ENCODE results near the gene TRAPPC11. TPM values are rescaled to one million over a fixed set of nuclear protein-coding genes. Genes with fewer than 3 reads are reported as not detected.
"Not testable (repeated sequence)": the region's sequence is repeated elsewhere in the genome, so short reads cannot be mapped to it uniquely, and the experiment has no call there.

TRAPPC11 gene
- total and polyA plus RNA-seq, 4 donors = 7.4 to 44.6 (median 24.3) TPM

DNA sequence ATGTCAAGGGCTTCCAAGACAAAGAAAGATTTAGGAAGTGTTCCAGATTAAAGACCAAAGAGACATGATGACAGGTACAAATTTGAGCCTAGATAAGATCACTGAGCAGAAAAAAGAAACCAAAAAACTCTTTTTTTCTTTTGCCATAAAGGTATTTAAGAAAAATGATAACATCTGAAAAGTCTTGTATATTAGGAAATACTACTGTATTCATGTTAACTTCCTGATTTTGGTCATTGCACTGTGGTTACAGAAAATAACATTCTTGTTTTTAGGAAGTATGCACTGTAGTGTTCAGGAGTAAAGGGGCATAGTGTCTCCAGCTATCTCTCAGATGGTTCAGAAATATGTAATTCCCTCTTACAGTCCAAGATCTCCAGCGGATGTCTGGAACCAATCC lies 37.2 kb upstream of the TRAPPC11 start:
- H3K27ac ChIP-seq (ENCODE audit: low read depth in 1 of 2, low read length in 2 of 2) = no peak overlapping the region
- no peak for DNase-seq
- no peaks in the 10 kb centered on the region for H3K36me3 ChIP-seq (ENCODE audit: control insufficient read depth in 1 of 2, insufficient read depth in 2 of 2, low read length in 1 of 2)
- 69 to 74% methylated on average over 1 of the region's 1 CpG for WGBS, 2 donors
- H3K27me3 ChIP-seq (ENCODE audit: control insufficient read depth in 1 of 2, insufficient read depth in 2 of 2, low read length in 1 of 2) = no peaks in the 10 kb centered on the region
- ATAC-seq (ENCODE audit: low FRiP score) = no peak
- H3K4me1 ChIP-seq (ENCODE audit: control insufficient read depth in 1 of 2, insufficient read depth in 2 of 2, low read length in 2 of 2) = no peaks in the 10 kb centered on the region
- intact Hi-C loops (cut with DNase I) = no loop called here
- H3K9me3 ChIP-seq (ENCODE audit: control insufficient read depth, low read length) = no peaks in the 10 kb centered on the region
- no peak overlapping the region for H3K4me3 ChIP-seq (ENCODE audit: low read length in 2 of 2)

DNA sequence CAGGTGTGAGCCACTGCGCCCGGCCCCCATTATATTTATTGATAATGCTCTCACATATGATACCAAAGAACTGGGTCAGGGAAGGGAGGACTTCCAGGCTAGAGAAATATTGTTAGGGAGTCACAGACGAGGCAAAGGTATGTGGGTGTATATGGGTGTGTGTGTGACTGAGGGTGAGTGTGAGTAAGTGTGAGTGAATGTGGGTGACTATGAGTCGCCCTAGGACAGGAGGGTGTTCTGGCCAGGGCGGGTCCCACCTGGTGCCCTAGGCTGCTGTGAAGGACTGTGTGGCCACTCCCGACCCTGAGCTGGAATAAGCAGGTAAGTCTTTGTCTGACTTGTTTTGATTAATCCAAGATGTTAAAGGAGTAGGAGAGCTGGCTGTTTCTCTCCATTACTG lies 34.5 kb upstream of the TRAPPC11 start:
- WGBS, 2 donors = 90 to 91% methylated on average over 6 of the region's 6 CpGs
- no peak for ATAC-seq (ENCODE audit: low FRiP score)

DNA sequence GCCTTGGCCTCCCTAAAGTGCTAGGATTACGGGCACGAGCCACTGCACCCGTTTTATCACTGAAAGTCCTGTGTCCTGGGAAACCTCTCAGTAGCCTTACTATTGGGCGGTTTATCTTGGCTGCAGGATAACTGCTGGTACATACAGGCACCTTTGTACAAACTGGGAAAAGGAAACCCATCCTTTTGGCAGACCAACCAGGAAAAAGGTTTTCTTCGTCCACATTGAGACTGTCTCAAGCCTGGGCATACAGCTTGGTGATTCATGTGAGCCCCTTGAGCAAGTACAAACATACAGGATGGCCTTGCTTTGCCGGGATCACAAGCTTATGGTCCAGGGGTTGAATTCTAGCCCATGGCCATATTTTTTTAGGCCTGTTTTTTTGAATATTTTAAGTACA lies 32.9 kb upstream of the TRAPPC11 start:
- DNase-seq (no peak), ATAC-seq (ENCODE audit: low FRiP score) (no peak)
- Histone ChIP-seq H3K4me1 (ENCODE audit: control insufficient read depth in 1 of 2, insufficient read depth in 2 of 2, low read length in 2 of 2) (no peaks in the 10 kb centered on the region), H3K9me3 (ENCODE audit: control insufficient read depth, low read length) (no peaks in the 10 kb centered on the region), H3K36me3 (ENCODE audit: control insufficient read depth in 1 of 2, insufficient read depth in 2 of 2, low read length in 1 of 2) (no peaks in the 10 kb centered on the region), H3K4me3 (ENCODE audit: low read length in 2 of 2) (no peak overlapping the region), H3K27me3 (ENCODE audit: control insufficient read depth in 1 of 2, insufficient read depth in 2 of 2, low read length in 1 of 2) (no peaks in the 10 kb centered on the region), H3K27ac (ENCODE audit: low read depth in 1 of 2, low read length in 2 of 2) (no peak overlapping the region)
- intact Hi-C loops (cut with DNase I) = no loop called here
- WGBS, 2 donors = 87 to 88% methylated on average over 6 of the region's 6 CpGs

More for the DNA sequence above, 34.5 kb upstream of the TRAPPC11 start:
- no peaks in the 10 kb centered on the region for H3K27me3 ChIP-seq (ENCODE audit: control insufficient read depth in 1 of 2, insufficient read depth in 2 of 2, low read length in 1 of 2)
- H3K4me1 ChIP-seq (ENCODE audit: control insufficient read depth in 1 of 2, insufficient read depth in 2 of 2, low read length in 2 of 2) = no peaks in the 10 kb centered on the region
- no peak for DNase-seq
- H3K27ac ChIP-seq (ENCODE audit: low read depth in 1 of 2, low read length in 2 of 2) = no peak overlapping the region
- no peaks in the 10 kb centered on the region for H3K36me3 ChIP-seq (ENCODE audit: control insufficient read depth in 1 of 2, insufficient read depth in 2 of 2, low read length in 1 of 2)
- intact Hi-C loops (cut with DNase I) = no loop called here
- H3K9me3 ChIP-seq (ENCODE audit: control insufficient read depth, low read length) = no peaks in the 10 kb centered on the region
- no peak overlapping the region for H3K4me3 ChIP-seq (ENCODE audit: low read length in 2 of 2)

GRCh38 chr4:183627286-183627685 lies 31.8 kb upstream of the TRAPPC11 start:
- intact Hi-C loops (cut with DNase I); DNase-seq; H3K27me3 ChIP-seq (ENCODE audit: control insufficient read depth in 1 of 2, insufficient read depth in 2 of 2, low read length in 1 of 2); ATAC-seq (ENCODE audit: low FRiP score); H3K27ac ChIP-seq (ENCODE audit: low read depth in 1 of 2, low read length in 2 of 2); H3K36me3 ChIP-seq (ENCODE audit: control insufficient read depth in 1 of 2, insufficient read depth in 2 of 2, low read length in 1 of 2); H3K4me3 ChIP-seq (ENCODE audit: low read length in 2 of 2); H3K4me1 ChIP-seq (ENCODE audit: control insufficient read depth in 1 of 2, insufficient read depth in 2 of 2, low read length in 2 of 2); H3K9me3 ChIP-seq (ENCODE audit: control insufficient read depth, low read length): not testable (repeated sequence)
- WGBS, 2 donors = 90 to 94% methylated on average over 5 of the region's 5 CpGs

GRCh38 chr4:183627979-183628588 lies 31.0 kb upstream of the TRAPPC11 start:
- no peaks in the 10 kb centered on the region for H3K4me1 ChIP-seq (ENCODE audit: control insufficient read depth in 1 of 2, insufficient read depth in 2 of 2, low read length in 2 of 2)
- intact Hi-C loops (cut with DNase I) = no loop called here
- no peak overlapping the region for H3K4me3 ChIP-seq (ENCODE audit: low read length in 2 of 2)
- H3K36me3 ChIP-seq (ENCODE audit: control insufficient read depth in 1 of 2, insufficient read depth in 2 of 2, low read length in 1 of 2) = no peaks in the 10 kb centered on the region
- ATAC-seq (ENCODE audit: low FRiP score) = no peak
- 89 to 94% methylated on average over 12 of the region's 12 CpGs for WGBS, 2 donors
- no peaks in the 10 kb centered on the region for H3K9me3 ChIP-seq (ENCODE audit: control insufficient read depth, low read length)
- H3K27ac ChIP-seq (ENCODE audit: low read depth in 1 of 2, low read length in 2 of 2) = no peak overlapping the region
- DNase-seq = no peak
- no peaks in the 10 kb centered on the region for H3K27me3 ChIP-seq (ENCODE audit: control insufficient read depth in 1 of 2, insufficient read depth in 2 of 2, low read length in 1 of 2)

DNA sequence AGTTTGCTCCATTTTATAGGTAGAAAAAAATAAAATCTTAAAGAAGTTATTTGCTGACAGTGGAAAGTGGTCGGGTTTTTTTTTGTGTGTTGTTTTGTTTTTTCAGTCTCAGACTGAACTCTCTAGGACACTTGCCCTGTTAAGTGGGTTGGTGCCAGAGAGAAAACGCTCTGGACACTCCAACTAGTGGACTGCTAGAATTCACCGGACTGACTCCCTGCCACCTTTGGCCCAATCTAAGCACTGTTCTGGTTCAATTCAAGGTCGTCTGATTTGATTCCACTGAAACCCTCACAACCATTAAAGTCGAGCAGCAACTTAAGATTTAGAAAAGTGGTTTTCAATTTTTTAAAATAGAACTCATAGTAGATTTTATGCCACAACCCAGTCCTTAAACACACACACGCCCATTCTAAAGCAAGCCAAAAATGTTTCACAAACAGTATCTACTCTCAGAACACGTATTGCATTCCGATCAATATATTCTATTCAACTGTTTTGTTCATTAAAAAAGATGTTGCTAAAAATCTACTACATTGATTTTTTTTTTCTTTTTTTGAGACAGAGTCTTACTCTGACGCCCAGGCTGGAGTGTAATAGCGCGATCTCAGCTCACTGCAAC lies 27.4 kb upstream of the TRAPPC11 start:
- H3K4me1 ChIP-seq (ENCODE audit: control insufficient read depth in 1 of 2, insufficient read depth in 2 of 2, low read length in 2 of 2) = no peaks in the 10 kb centered on the region
- no peaks in the 10 kb centered on the region for H3K27me3 ChIP-seq (ENCODE audit: control insufficient read depth in 1 of 2, insufficient read depth in 2 of 2, low read length in 1 of 2)
- WGBS, 2 donors = 54 to 56% methylated on average over 11 of the region's 11 CpGs
- H3K4me3 ChIP-seq (ENCODE audit: low read length in 2 of 2) = no peak overlapping the region
- ATAC-seq (ENCODE audit: low FRiP score) = peak; percentile 56
- H3K9me3 ChIP-seq (ENCODE audit: control insufficient read depth, low read length) = no peaks in the 10 kb centered on the region
- no peak overlapping the region for H3K27ac ChIP-seq (ENCODE audit: low read depth in 1 of 2, low read length in 2 of 2)
- no peak for DNase-seq
- intact Hi-C loops (cut with DNase I) = no loop called here
- H3K36me3 ChIP-seq (ENCODE audit: control insufficient read depth in 1 of 2, insufficient read depth in 2 of 2, low read length in 1 of 2) = no peaks in the 10 kb centered on the region

DNA sequence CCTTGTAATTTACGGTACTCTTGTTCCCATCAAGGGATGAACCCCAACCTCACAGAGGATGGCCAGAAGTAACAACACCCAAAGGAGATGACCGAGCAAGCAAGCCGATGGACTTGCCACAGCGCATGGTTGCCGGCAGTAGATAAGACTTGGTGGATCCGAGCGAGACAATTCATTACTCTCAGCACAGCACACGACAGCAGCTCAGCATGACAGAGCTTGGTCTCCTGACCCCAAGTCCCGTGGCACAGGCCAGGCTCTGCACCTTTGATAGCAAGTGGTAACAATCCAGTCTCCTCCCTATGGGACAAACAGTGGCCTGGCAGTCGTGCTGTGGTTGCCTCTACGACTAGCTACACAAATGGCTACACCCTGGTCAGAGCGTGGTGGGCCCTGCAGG lies 26.4 kb upstream of the TRAPPC11 start:
- no peak for ATAC-seq (ENCODE audit: low FRiP score)
- Histone ChIP-seq H3K27ac (ENCODE audit: low read depth in 1 of 2, low read length in 2 of 2) (no peak overlapping the region), H3K36me3 (ENCODE audit: control insufficient read depth in 1 of 2, insufficient read depth in 2 of 2, low read length in 1 of 2) (no peaks in the 10 kb centered on the region), H3K4me3 (ENCODE audit: low read length in 2 of 2) (no peak overlapping the region), H3K4me1 (ENCODE audit: control insufficient read depth in 1 of 2, insufficient read depth in 2 of 2, low read length in 2 of 2) (no peaks in the 10 kb centered on the region), H3K27me3 (ENCODE audit: control insufficient read depth in 1 of 2, insufficient read depth in 2 of 2, low read length in 1 of 2) (no peaks in the 10 kb centered on the region), H3K9me3 (ENCODE audit: control insufficient read depth, low read length) (no peaks in the 10 kb centered on the region)
- DNase-seq = no peak
- WGBS, 2 donors = 90 to 94% methylated on average over 12 of the region's 12 CpGs
- intact Hi-C loops (cut with DNase I) = no loop called here

- H3K4me1 ChIP-seq (ENCODE audit: control insufficient read depth in 1 of 2, insufficient read depth in 2 of 2, low read length in 2 of 2) = peaks cover 0 to 3% of the 10 kb centered on the region in 2 donors
- no peaks in the 10 kb centered on the region for H3K27me3 ChIP-seq (ENCODE audit: control insufficient read depth in 1 of 2, insufficient read depth in 2 of 2, low read length in 1 of 2)
- no peak overlapping the region for H3K4me3 ChIP-seq (ENCODE audit: low read length in 2 of 2)
- WGBS, 2 donors = 81 to 83% methylated on average over 11 of the region's 11 CpGs
- intact Hi-C loops (cut with DNase I) = no loop called here
- H3K9me3 ChIP-seq (ENCODE audit: control insufficient read depth, low read length) = no peaks in the 10 kb centered on the region
- DNase-seq (no peak), ATAC-seq (ENCODE audit: low FRiP score) (no peak)
- no peak overlapping the region for H3K27ac ChIP-seq (ENCODE audit: low read depth in 1 of 2, low read length in 2 of 2)
- no peaks in the 10 kb centered on the region for H3K36me3 ChIP-seq (ENCODE audit: control insufficient read depth in 1 of 2, insufficient read depth in 2 of 2, low read length in 1 of 2)
These were observed 25.4 kb upstream of the TRAPPC11 start for GRCh38 chr4:183633476-183634400.

Data from aorta (tissue), 5 donors.